GM12892 (cell line): ENCODE measurements around the gene CISTR.

Source experiments
- POLR2A ChIP-seq: IDR thresholded peaks from 2 replicates; pipeline ENCODE4 v1.6.1; 2011; ENCODE audit warnings: low read depth, low read length, control low read depth
- POLR2AphosphoS5 ChIP-seq: IDR thresholded peaks from 2 replicates; pipeline ENCODE4 v1.6.1; 2011; ENCODE audit warnings: low read depth, low read length, control low read depth
- TAF1 ChIP-seq: IDR thresholded peaks from 2 replicates; pipeline ENCODE4 v1.6.1; 2011; ENCODE audit warnings: low read depth, mild to moderate bottlenecking, control low read depth, low read length, borderline replicate concordance

- TF ChIP-seq POLR2A (no peak), POLR2AphosphoS5 (no peak), TAF1 (no peak)
Measured at GRCh38 chr12:53744751-53745150, 7.0 kb downstream of the CISTR start.
